OCI-M1 (cell line): ENCODE data around the gene DCUN1D4.

Experiments
- DNase-seq: peaks from one replicate; lab custom pipeline; 2025; lab: John Stamatoyannopoulos, UW

DCUN1D4 gene

DNA sequence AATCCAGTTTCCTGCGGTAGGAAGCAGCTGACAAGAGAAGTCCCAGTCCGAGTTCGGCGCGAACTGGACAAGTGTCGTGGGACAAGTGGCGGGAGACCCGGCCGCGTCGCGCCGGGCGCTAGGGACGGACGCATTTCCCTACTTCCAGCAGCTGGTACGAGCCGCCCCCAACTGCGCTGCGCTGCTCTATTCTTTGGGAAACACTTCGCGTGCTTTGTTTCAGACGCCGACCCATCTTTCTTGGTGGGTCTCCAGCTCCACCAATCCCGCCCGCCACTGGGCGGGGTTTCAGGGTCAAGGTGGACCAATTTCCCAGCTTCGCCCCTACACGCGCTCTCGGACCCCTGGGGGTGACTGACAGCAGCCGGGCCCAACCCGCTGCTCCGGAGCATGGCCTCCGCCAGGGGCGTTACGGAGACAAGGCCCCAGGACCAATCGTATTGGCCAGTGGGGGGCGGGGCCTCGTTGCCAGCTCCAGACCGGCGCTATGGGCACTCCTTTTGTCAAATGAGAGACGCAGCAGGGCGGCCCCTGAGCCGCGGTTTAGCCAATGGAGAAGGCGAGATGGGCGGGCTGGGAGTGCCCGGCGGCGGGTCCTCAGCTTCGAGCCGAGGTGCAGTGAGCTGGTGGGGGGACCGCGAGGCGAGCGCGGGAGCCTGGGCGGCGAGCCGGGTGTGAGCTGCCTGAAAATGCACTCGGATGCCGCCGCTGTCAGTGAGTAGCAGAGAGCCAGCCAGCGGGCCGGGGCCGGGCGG is at the start of gene DCUN1D4:
Gene DCUN1D4 (plus strand): TSS at position 600 of the 755 bp plus-strand sequence. CDS start 90 bp downstream, at position 690.
- DNase-seq, result peak; percentile 99

DNA sequence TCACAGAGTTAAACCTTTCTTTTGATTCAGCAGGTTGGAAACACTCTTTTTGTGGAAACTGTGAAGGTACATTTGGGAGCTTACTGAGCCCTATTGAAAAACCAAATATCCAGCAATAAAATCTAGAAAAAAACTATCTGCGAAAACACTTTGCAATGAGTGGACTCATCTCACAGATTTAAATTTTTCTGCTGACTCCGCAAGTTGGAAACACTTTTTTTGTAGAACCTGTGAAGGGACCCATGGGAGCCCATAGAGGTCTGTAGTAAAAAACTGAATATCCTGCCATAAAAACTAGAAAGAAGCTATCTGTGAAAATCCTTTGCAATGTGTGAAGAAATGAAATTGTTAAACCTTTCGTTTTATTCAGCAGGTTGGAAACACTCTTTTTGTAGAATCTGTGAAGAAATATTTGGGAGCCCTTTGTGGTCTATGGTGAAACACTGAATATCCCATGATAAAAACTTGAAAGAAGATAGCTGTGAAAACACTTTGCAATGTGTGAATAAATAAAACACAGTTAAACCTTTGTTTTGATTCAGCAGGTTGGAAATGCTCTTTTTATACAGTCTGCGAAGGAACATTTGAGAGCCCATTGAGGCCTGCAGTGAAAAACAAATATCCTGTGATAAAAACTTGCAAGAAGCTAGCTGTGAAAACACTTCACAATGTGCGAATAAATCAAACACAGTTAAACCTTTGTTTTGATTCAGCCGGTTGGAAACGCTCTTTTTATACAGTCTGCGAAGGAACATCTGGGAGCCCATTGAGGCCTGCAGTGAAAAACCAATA is 22.3 kb upstream of the DCUN1D4 start:
- no peak for DNase-seq

- DNase-seq, result no peak
Measured at GRCh38 chr4:51825341-51825740, 17.6 kb upstream of the DCUN1D4 start.

DNA sequence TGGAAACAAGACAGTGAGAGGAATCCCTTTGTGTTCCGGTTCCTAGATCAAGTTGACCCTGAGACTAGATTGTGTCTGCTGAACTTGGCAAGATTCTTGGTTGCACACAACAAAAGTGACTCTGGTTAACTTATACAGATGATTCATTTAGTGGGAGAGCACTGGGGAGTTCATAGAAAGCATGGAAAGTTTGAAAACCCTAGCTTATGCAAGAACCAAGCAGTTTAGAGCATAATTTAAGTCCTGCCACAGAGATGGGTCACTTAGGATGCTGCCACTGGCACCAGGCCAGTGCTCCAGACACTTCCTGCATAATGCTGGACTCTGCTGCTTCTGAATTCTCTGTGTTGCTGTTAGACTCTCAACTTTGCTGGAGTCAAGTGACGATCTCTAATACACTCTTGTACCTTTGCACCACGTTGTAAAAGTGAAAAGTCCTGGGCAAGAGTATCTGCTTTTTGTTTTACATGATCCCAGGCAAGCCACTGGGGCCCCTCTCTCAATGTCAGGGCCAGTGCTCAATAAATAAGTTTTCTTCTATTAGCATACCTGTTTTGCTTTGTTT is 12.7 kb upstream of the DCUN1D4 start:
- DNase-seq, result no peak

- peak; percentile 84 for DNase-seq
Measured at GRCh38 chr4:51831133-51831532, 11.8 kb upstream of the DCUN1D4 start.

- DNase-seq, result no peak
Measured at GRCh38 chr4:51833236-51833635, 9.7 kb upstream of the DCUN1D4 start.

- DNase-seq, result no peak
Measured at GRCh38 chr4:51835079-51835478, 7.9 kb upstream of the DCUN1D4 start.

DNA sequence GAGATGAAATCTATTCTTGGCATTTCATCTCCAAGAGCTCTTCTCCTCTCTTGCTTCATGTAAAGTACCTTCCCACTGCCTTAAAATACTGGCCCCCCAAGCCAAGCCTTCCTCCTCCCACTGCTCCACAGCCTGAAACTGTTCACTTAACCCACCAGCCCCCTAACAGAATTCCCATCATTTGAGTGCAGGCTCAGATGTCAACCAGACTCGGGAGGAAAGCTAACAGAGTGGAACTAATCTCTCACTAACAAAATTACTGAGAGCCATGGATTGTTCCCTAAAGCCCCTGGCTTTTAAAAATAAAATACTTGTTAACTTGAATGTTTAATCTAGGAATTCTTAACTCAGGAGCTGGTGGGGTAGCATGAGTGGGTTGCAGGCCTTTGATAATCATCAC is 7.1 kb upstream of the DCUN1D4 start:
- no peak for DNase-seq

DNA sequence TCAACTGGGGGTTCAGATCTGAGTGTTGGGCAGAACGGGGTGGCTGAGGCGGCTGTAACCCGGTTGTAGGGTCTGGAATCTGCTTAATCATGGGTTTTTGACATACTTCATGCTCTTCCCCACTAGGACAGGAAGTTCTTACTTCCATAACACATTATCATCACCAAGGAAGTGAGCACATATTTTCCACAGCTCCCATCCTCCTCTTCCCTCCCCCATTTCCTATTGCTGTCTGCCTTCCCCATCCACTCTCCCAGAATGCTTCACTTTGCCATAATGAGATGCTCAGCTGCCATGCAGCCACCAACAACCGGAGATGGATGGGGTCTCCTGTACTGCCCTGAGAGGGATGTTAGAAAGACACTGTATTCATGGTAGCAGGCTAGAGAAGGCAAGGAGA is 6.4 kb upstream of the DCUN1D4 start:
- peak; percentile 17 for DNase-seq

DNA sequence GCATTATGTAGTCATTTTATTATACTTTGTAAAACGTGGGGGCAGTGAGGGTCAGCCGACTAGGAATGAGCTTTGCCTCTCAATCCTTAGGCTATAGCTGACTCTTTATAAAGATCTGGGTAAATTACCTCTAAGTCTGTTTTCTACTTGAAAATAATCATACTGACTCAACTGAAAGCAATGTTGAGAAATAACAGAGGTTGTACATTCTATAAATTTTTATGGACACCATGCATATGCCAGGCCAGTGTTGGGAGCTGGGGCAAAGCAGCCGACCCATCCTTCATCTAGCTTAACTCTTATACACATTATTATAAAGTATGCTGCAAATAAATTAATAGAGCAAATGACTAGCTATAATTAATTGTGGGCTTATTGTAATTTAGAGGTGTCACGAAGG is 2.2 kb upstream of the DCUN1D4 start:
- DNase-seq, result no peak

DNA sequence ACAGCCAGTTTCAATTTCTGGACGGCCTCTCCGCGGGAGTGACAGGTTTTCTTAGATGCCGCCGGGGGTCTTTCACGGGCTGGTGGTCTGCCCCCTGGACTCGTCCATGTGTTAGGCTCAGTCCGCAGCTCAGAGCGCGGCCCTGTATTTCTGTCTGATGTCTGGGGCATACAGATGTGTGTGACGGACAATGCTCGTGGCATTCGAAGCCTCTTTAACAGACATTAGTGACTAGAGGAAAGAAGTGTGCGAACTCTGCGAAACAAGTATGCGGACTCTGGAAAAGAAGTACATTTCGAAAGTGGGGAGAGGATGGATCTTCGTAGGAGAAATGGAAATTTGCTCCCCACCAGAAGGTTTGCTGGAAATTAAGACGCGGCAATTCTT is 793 bp upstream of the DCUN1D4 start:
- no peak for DNase-seq

DNA sequence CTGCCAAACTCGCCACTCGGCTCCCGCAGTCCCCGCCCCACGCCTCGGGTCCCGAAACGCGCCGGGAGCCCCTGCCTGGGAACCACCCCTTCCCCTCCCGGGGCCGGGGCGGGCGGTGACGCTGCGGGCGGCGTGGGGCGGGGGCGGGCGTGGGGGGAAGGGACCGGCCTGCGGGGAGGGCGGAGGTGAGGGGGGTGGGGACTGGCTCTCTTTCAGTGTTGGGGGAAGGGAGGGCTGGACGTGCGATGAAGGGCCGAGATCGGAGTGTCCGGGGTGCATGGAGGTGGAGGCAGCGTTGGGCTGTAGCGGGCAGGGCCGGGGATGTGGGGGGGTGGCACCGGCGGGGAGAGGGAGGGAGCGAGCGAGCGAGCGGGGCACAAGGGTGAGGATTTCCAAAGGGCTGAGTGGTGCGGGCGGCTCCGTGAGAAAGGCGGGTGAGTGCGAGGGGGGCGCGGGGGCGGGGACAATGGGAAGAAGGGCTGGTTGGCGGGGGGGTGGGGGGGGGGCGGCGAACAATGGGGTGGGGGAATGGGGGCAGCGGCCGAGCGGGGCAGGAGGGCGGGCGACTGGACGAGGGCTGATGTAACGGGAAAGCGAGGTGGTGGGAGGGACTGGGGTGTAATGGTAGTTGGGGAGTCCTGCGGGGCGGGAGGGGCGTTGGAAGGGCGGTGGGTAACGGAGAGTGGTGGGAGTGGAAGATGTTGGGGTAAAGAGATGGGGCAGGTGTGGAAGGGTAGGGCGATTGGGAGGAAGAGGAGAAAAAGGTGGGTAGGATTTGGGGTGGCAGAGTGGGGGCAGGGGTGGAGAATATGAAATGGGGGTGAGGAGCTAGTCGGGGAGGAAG is 578 bp downstream of the DCUN1D4 start:
- peak; percentile 85 for DNase-seq

DNA sequence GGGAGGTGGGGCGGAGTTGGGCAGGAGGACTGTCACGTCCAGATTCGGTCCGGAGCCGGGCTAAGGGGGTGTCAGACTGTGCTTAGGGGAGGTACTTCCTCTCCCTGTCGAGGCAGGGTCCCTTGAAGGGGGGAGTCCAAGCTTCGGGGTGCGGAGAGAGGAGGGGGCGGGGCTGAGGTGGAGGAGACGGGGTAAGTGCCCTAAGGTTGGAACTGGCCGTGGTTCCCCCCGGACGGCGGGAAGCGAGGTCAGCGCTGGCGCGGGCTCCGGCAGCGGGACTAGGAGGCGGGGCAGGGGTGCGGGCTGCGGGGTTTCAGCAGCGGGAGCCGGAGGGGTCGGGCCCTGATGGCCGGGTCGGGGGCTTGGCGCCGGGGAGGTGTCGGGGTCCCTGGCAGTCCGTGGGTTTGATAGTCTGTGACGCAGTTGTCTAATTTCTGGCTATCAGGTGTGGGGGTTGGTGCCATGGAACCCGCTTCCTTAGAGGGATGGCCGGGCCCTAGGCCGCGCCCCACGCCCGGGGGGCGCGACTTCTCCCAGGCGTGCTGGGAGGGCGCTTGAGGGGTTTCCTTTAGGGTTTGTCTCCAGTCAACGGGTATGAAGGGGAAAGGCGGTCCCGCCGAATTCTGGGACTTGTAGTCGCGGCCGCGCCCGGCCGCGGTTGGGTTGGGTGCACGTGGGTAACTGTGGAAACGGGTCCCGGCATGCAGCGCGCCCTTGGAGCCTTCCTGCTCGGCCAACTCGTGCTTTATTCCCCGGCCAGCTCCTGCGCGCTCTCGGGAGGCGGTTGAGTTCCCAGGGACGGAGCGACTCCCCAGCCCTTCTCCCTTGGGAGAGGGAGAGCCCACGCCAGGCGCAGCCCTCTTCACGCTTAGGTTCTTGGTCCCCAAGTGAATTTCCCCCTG is 1.5 kb downstream of the DCUN1D4 start:
- peak; percentile 95 for DNase-seq

DNA sequence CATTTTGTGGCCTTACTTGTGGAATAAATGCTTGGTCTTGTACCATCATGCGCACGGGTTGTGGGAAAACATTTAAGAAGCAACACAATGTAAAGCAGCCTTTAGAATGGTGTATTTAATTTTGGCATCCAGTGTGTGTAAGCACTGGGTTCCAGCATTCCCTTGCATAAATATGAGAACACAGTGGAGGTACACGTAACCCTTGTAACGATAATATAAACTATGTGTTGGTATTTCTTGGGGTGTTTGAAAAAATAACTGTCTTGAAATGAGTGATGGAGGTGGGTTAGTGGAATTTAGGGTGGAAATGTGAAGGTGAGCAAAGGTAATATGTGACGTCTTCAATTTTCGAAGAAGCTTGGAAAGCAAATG is 2.1 kb downstream of the DCUN1D4 start:
- DNase-seq, result no peak

GRCh38 chr4:51845711-51846110 is 2.8 kb downstream of the DCUN1D4 start:
- no peak for DNase-seq

GRCh38 chr4:51849430-51849829 is 6.5 kb downstream of the DCUN1D4 start:
- no peak for DNase-seq

DNA sequence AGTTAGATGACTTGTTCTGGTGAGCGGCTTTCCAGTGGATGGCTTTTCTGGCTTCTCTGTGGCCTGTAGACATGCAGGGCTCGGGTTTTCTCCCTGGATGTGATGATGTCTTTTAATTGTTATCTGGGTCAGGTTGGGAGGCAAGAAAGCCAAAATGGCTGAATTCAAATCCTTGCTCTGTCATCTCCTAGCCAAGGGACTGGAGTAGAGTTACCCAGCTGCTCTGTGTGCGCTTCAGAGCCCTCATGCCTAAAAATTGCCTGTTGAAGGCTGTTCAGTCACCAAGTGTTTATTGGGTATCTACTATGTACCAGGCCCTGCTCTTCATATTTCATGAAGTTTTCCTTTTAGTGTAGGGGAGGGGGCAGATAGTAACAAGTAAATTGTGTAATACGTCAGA is 7.3 kb downstream of the DCUN1D4 start:
- DNase-seq, result no peak

DNA sequence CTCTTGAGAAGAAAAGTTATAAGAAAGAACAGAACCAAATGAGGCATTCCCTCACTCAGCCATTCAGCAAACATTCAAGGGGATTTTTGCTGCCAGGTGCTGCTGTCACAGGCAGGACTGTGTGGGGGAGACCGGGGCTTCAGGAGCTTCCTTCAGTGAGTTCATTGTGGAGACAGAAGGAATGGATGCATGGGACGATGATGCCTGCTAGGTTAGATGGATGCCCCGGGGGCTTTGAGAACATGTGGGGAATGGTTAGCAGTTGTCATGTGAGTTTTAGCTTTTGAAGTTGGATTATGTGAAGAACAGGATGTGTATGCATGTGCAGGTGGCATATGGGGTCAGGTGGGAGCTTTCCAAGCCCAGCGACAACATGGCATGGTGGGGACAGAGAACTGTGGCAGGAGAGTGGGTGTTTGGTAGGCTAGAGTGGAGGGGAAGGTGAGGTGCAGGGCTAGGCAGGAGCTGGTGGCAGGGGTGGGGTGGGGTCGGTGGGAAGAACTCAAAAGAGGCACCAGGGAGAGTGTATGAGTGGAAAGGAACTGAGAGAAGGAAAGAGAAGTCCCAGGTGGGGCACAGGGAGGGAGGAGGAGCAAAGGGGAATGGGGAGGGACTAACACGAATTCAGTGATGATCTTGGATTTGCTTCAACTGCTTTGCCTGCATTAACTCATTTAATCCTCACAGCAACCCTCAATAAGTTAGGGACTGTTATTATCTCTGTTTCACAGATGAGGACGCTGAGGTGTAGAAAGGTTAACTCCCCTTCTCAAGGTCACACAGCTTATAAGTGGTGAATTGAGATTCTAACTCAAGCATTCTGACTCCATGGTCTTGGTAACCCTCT is 8.4 kb downstream of the DCUN1D4 start:
- peak; percentile 23 for DNase-seq

GRCh38 chr4:51851937-51852290 is 9.0 kb downstream of the DCUN1D4 start:
- no peak for DNase-seq

GRCh38 chr4:51853027-51853682 is 10.2 kb downstream of the DCUN1D4 start:
- DNase-seq, result peak; percentile 44
